SK-N-SH (cell line): ENCODE results near the gene PSTK. TPM values are rescaled to one million over a fixed set of nuclear protein-coding genes. Genes with fewer than 3 reads are reported as not detected.

Experiments used
- CTCF ChIA-PET: fragments of 300-600, 350-600 bp; formaldehyde crosslinking; extraction: SDS; loops from one replicate; lab custom pipeline; 2021; lab: Yijun Ruan, JAX
- POLR2A ChIA-PET: fragments of 350-600 bp; sonication (Branson Sonifier 250); formaldehyde crosslinking; extraction: SDS; loops from one replicate; lab custom pipeline; 2020; ENCODE audit warnings: antibody characterized with exemption, inconsistent platforms; lab: Yijun Ruan, JAX
- DNase-seq: peaks from one replicate; pipeline ENCODE4 v3.0.0; 2012
- H2AFZ ChIP-seq: fragments of 200-600 bp; sonication (generic); 2 replicates; pipeline ENCODE4 v1.8.1; 2016; ENCODE audit warnings: antibody characterized with exemption, mild to moderate bottlenecking, low read depth
- H3F3A ChIP-seq: fragments of 200-600 bp; sonication (generic); replicated peaks from 2 replicates; pipeline ENCODE3; 2016; ENCODE audit warnings: antibody characterized with exemption, mild to moderate bottlenecking; ENCODE audit not compliant: insufficient read depth
- H3K27ac ChIP-seq, 2 experiments: fragments of 200-500 bp in 1 of 2; fragments of 200-600 bp in 1 of 2; sonication (Bioruptor generic) in 1 of 2; sonication (generic), shearing (Covaris generic) in 1 of 2; 2 replicates each; pipeline versions ENCODE4 v1.5.1 to v1.6.1; 2014 to 2016; ENCODE audit warnings: low read depth in 2 of 2, inconsistent platforms in 1 of 2, low read length in 1 of 2, mild to moderate bottlenecking in 1 of 2, mixed read lengths in 1 of 2
- H3K27me3 ChIP-seq: fragments of 200-600 bp; sonication (generic), shearing (Covaris generic); 2 replicates; pipeline ENCODE4 v1.6.1; 2016; ENCODE audit warnings: mixed run types; ENCODE audit not compliant: insufficient read depth
- H3K36me3 ChIP-seq, 2 experiments: fragments of 200-500 bp in 1 of 2; fragments of 200-600 bp in 1 of 2; sonication (Bioruptor generic) in 1 of 2; sonication (generic) in 1 of 2; replicated peaks in 1 of 2; 2 replicates each; pipeline versions ENCODE3 to v1.5.1; 2014 to 2016; ENCODE audit warnings: low read length in 1 of 2, mild to moderate bottlenecking in 1 of 2; ENCODE audit not compliant: insufficient read depth in 2 of 2, control insufficient read depth in 1 of 2
- H3K4me1 ChIP-seq, 2 experiments: fragments of 200-500 bp in 1 of 2; fragments of 200-600 bp in 1 of 2; sonication (Bioruptor generic) in 1 of 2; sonication (generic), shearing (Covaris generic) in 1 of 2; 2 replicates each; pipeline versions ENCODE4 v1.5.1 to v1.6.1; 2014 to 2016; ENCODE audit warnings: low read depth in 1 of 2, low read length in 1 of 2, mixed run types in 1 of 2; ENCODE audit not compliant: insufficient read depth in 2 of 2, control insufficient read depth in 1 of 2
- H3K4me2 ChIP-seq: fragments of 200-600 bp; sonication (generic), shearing (Covaris generic); 2 replicates; pipeline ENCODE4 v1.6.1; 2017; ENCODE audit warnings: mixed run types
- H3K4me3 ChIP-seq, 2 experiments: fragments of 200-500 bp in 1 of 2; fragments of 200-600 bp in 1 of 2; sonication (Bioruptor generic) in 1 of 2; sonication (generic), shearing (Covaris generic) in 1 of 2; 2 replicates each; pipeline versions ENCODE4 v1.5.1 to v1.8.1; 2014 to 2016; ENCODE audit warnings: low read depth in 2 of 2, inconsistent platforms in 1 of 2, low read length in 1 of 2, mild to moderate bottlenecking in 1 of 2, mixed read lengths in 1 of 2, moderate library complexity in 1 of 2
- H3K79me2 ChIP-seq: fragments of 200-600 bp; sonication (generic); 2 replicates; pipeline ENCODE4 v1.8.1; 2017; ENCODE audit warnings: mild to moderate bottlenecking; ENCODE audit not compliant: insufficient read depth
- H3K9ac ChIP-seq: fragments of 200-600 bp; sonication (generic); 2 replicates; pipeline ENCODE4 v1.6.1; 2017; ENCODE audit warnings: mixed run types
- H3K9me2 ChIP-seq: fragments of 200-600 bp; sonication (generic); 2 replicates; pipeline ENCODE4 v1.6.1; 2017; ENCODE audit warnings: mixed run types
- H3K9me3 ChIP-seq: fragments of 200-600 bp; sonication (generic); 2 replicates; pipeline ENCODE4 v1.6.1; 2017; ENCODE audit warnings: mixed run types, mild to moderate bottlenecking, moderate library complexity
- H4K20me1 ChIP-seq: fragments of 200-600 bp; sonication (generic); 2 replicates; pipeline ENCODE4 v1.6.1; 2017; ENCODE audit warnings: mild to moderate bottlenecking, mixed run types; ENCODE audit not compliant: insufficient read depth
- CHD2 ChIP-seq: fragments of 150-350 bp; IDR thresholded peaks from 2 replicates; pipeline ENCODE4 v1.6.1; 2018; ENCODE audit warnings: low read length; ENCODE audit not compliant: partially characterized antibody
- ELF1 ChIP-seq: IDR thresholded peaks from 2 replicates; pipeline ENCODE4 v1.4.0; 2012
- EP300 ChIP-seq, 2 experiments: IDR thresholded peaks; 2 replicates each; pipeline versions ENCODE4 v1.4.0 to v1.6.1; 2012; ENCODE audit warnings: borderline replicate concordance in 1 of 2, low read depth in 1 of 2, low read length in 1 of 2
- FOXJ3 ChIP-seq: sonication (generic); formaldehyde crosslinking; IDR thresholded peaks from 2 replicates; pipeline ENCODE4 v1.5.1; 2020; ENCODE audit warnings: mild to moderate bottlenecking, missing genetic modification reagents
- FOXM1 ChIP-seq: IDR thresholded peaks from 2 replicates; pipeline ENCODE4 v1.4.0; 2012; ENCODE audit warnings: low read depth, mild to moderate bottlenecking
- GABPA ChIP-seq: IDR thresholded peaks from 2 replicates; pipeline ENCODE4 v1.4.0; 2012; ENCODE audit warnings: low read depth, mild to moderate bottlenecking
- GATA2 ChIP-seq: sonication (generic); formaldehyde crosslinking; IDR thresholded peaks from 2 replicates; pipeline ENCODE4 v1.5.0; 2020; ENCODE audit warnings: mild to moderate bottlenecking, missing genetic modification reagents
- MEF2A ChIP-seq: IDR thresholded peaks from 2 replicates; pipeline ENCODE4 v1.4.0; 2012; ENCODE audit warnings: low read depth, borderline replicate concordance
- POLR2AphosphoS5 ChIP-seq: IDR thresholded peaks from 2 replicates; pipeline ENCODE4 v1.6.1; 2012; ENCODE audit warnings: low read depth, low read length
- RAD21 ChIP-seq: IDR thresholded peaks from 2 replicates; pipeline ENCODE4 v1.6.1; 2012; ENCODE audit warnings: mild to moderate bottlenecking, low read length
- RCOR1 ChIP-seq: fragments of 150-350 bp; IDR thresholded peaks from 2 replicates; pipeline ENCODE4 v1.6.1; 2017; ENCODE audit warnings: antibody characterized with exemption, low read length
- SIN3A ChIP-seq: IDR thresholded peaks from 2 replicates; pipeline ENCODE4 v1.6.1; 2012; ENCODE audit warnings: low read depth, mild to moderate bottlenecking, low read length, moderate library complexity, borderline replicate concordance
- WGBS: methylation state at CpG from one replicate; pipeline ENCODE4 v1.1.6; 2017; ENCODE audit warnings: low lambda C conversion rate; 5-methylcytosine and 5-hydroxymethylcytosine counted together
- polyA plus RNA-seq, 3 experiments: library from polyadenylated mRNA; depleted of rRNA; stranded (reverse); fragments of >200 nt; gene quantifications; 2 replicates each; pipeline ENCODE4 v1.2.3, GENCODE V29; 2012
- TF ChIP-seq, protein P1 (sequence below): fragments of 150-350 bp; IDR thresholded peaks from 2 replicates; pipeline ENCODE4 v1.6.1; 2017; ENCODE audit warnings: antibody characterized with exemption, low read length, low read depth, borderline replicate concordance
- TF ChIP-seq, protein P2 (sequence below): IDR thresholded peaks from 2 replicates; pipeline ENCODE4 v1.4.0; 2012; ENCODE audit warnings: low read depth, borderline replicate concordance
- TF ChIP-seq, protein P3 (sequence below): fragments of 200-600 bp; sonication (generic); IDR thresholded peaks from 2 replicates; pipeline ENCODE4 v1.6.1; 2017; ENCODE audit warnings: antibody characterized with exemption, mild to moderate bottlenecking, moderate library complexity
- TF ChIP-seq, protein P4 (sequence below): IDR thresholded peaks from 2 replicates; pipeline ENCODE4; 2012

The PSTK gene
- polyA plus RNA-seq, 1 of the 3 experiments (the other 2 are of a cell fraction): 8.4 TPM

- 70% methylated on average over 3 of the region's 3 CpGs for WGBS
- TF ChIP-seq POLR2AphosphoS5 (no peak), GABPA (no peak), SIN3A (no peak), EP300 (IDR thresholded peaks at IDR 0.05; ENCODE audit: borderline replicate concordance in 1 of 2, low read depth in 1 of 2, low read length in 1 of 2) (no peak), GATA2 (no peak), CHD2 (no peak), RCOR1 (no peak), FOXM1 (no peak), RAD21 (no peak), ELF1 (no peak), FOXJ3 (CRISPR knock-in tag) (no peak), MEF2A (no peak)
- TF ChIP-seq, protein P1, sequence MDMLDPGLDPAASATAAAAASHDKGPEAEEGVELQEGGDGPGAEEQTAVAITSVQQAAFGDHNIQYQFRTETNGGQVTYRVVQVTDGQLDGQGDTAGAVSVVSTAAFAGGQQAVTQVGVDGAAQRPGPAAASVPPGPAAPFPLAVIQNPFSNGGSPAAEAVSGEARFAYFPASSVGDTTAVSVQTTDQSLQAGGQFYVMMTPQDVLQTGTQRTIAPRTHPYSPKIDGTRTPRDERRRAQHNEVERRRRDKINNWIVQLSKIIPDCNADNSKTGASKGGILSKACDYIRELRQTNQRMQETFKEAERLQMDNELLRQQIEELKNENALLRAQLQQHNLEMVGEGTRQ: no peak
- TF ChIP-seq, protein P2, sequence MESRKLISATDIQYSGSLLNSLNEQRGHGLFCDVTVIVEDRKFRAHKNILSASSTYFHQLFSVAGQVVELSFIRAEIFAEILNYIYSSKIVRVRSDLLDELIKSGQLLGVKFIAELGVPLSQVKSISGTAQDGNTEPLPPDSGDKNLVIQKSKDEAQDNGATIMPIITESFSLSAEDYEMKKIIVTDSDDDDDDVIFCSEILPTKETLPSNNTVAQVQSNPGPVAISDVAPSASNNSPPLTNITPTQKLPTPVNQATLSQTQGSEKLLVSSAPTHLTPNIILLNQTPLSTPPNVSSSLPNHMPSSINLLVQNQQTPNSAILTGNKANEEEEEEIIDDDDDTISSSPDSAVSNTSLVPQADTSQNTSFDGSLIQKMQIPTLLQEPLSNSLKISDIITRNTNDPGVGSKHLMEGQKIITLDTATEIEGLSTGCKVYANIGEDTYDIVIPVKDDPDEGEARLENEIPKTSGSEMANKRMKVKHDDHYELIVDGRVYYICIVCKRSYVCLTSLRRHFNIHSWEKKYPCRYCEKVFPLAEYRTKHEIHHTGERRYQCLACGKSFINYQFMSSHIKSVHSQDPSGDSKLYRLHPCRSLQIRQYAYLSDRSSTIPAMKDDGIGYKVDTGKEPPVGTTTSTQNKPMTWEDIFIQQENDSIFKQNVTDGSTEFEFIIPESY: no peak
- TF ChIP-seq, protein P3, sequence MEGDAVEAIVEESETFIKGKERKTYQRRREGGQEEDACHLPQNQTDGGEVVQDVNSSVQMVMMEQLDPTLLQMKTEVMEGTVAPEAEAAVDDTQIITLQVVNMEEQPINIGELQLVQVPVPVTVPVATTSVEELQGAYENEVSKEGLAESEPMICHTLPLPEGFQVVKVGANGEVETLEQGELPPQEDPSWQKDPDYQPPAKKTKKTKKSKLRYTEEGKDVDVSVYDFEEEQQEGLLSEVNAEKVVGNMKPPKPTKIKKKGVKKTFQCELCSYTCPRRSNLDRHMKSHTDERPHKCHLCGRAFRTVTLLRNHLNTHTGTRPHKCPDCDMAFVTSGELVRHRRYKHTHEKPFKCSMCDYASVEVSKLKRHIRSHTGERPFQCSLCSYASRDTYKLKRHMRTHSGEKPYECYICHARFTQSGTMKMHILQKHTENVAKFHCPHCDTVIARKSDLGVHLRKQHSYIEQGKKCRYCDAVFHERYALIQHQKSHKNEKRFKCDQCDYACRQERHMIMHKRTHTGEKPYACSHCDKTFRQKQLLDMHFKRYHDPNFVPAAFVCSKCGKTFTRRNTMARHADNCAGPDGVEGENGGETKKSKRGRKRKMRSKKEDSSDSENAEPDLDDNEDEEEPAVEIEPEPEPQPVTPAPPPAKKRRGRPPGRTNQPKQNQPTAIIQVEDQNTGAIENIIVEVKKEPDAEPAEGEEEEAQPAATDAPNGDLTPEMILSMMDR: no peak
- TF ChIP-seq, protein P4, sequence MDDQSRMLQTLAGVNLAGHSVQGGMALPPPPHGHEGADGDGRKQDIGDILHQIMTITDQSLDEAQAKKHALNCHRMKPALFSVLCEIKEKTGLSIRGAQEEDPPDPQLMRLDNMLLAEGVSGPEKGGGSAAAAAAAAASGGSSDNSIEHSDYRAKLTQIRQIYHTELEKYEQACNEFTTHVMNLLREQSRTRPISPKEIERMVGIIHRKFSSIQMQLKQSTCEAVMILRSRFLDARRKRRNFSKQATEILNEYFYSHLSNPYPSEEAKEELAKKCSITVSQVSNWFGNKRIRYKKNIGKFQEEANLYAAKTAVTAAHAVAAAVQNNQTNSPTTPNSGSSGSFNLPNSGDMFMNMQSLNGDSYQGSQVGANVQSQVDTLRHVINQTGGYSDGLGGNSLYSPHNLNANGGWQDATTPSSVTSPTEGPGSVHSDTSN: no peak
- CTCF ChIA-PET: interaction anchor here (3.1 kb wide), 1 partner anchor 24 kb away, joined by 11 read pairs; no protein-coding TSS in a partner anchor
Measured at GRCh38 chr10:123019264-123019663, 39.1 kb downstream of the PSTK start.

More at GRCh38 chr10:123019264-123019663, 39.1 kb downstream of the PSTK start:
- no peaks in the 10 kb centered on the region for H3K79me2 ChIP-seq
- H3K9me2 ChIP-seq: no peaks in the 10 kb centered on the region
- H3K27me3 ChIP-seq: no peaks in the 10 kb centered on the region
- no peaks in the 10 kb centered on the region for H3F3A ChIP-seq
- no peaks in the 10 kb centered on the region for H4K20me1 ChIP-seq
- H3K4me3 ChIP-seq: no peak overlapping the region
- H2AFZ ChIP-seq: no peak overlapping the region
- H3K9me3 ChIP-seq: no peaks in the 10 kb centered on the region
- H3K36me3 ChIP-seq: no peaks in the 10 kb centered on the region
- H3K4me1 ChIP-seq: no peaks in the 10 kb centered on the region
- no peak overlapping the region for H3K4me2 ChIP-seq
- no peak overlapping the region for H3K9ac ChIP-seq
- DNase-seq: no peak
- no peak overlapping the region for H3K27ac ChIP-seq
- POLR2A ChIA-PET: no interaction called here
